NCI-H526 treated with DMSO at 0.1 percent for 48 hours (cell line): ENCODE measurements around the gene TRAPPC4.
"Not testable (repeated sequence)": the region's sequence is repeated elsewhere in the genome, so short reads cannot be mapped to it uniquely, and the experiment has no call there.

Experiments used
- DNase-seq: peaks from one replicate; lab custom pipeline; 2025; lab: John Stamatoyannopoulos, UW

TRAPPC4 gene, protein sequence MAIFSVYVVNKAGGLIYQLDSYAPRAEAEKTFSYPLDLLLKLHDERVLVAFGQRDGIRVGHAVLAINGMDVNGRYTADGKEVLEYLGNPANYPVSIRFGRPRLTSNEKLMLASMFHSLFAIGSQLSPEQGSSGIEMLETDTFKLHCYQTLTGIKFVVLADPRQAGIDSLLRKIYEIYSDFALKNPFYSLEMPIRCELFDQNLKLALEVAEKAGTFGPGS

DNA sequence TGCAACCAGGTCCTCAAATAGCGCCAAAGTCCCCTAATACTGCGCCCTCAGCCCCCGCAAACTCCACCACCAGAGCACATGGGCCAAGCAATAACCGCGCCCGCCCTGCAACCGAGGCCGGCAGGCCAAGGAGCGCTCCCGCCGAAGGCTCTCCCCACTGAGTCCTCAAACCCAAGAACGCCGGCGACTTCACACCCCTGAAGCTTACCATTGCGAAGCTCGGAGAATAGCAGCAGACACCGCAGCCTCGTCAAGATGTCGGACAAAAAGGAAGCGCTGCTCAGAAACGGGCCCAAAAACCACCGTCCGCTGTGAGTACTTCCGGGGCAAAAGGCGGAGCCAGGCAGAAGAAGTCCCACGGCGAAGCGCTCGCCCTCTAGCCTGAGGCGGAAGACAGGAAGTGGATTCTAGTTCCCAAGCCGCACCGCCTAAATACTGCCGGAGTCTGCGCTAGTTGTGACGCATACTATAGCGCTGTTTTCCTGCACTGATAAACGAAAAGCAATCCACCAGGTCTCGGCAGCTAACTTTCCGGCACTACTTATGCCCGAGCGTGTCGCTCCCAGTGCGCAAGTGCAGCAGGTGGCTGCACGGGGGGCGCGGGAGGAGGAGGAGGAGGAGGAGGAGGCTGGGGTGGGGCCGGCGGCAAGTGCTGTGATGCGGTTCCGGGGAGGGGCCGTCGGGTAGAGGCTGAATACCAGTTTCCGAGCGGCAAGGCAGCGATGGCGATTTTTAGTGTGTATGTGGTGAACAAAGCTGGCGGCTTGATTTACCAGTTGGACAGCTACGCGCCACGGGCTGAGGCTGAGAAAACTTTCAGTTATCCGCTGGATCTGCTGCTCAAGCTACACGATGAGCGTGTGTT, at the start of gene TRAPPC4, which contains the start of gene RPS25:
TSS of gene TRAPPC4 (plus strand) at position 693 of the 865 bp plus-strand sequence. CDS start at position 723, 30 bp downstream.
TSS of gene RPS25 (minus strand) at position 270 of the 865 bp plus-strand sequence. CDS start at position 211, 59 bp downstream.
- peak; percentile 100 for DNase-seq

DNA sequence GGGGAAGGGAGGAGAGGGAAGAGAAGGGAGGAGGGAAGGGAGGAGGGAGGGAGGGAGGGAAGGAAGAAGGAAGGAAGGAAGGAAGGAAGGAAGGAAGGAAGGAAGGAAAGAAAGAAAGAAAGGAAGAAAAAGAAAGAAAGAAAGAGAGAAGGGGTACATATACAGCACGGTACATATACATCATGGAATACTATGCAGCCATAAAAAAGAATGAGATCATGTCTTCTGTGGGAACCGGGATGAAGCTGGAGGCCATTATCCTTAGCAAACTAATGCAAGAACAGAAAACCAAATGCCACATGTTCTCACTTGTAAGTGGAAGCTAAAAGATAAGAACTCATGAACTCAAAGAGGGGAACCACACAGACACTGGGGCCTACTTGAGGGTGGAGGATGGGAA, 49.1 kb upstream of the TRAPPC4 start:
- not testable (repeated sequence) for DNase-seq

DNA sequence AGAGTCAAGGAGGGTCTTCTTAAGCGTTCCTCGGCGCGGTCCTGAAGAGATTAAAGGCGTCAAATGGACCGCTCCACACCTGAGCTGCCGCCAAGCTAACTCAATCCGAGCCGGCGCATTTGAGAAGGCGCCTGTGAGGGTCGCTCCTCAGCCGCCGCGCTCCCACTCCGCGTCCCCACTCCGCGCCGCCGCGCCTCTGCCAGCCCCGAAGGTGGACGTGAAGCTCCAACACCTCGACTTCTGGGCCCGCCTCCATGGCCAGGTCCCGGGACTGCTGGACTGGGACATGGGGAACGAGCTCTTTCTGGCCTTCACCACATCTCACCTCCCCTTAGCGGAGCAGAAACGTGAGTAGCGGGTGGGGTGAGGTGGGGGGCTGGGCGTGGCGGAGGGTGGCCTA, 46.9 kb upstream of the TRAPPC4 start, which contains the start of gene FOXR1:
TSS of gene FOXR1 (plus strand) at position 116 of the 400 bp plus-strand sequence. CDS start at position 287, 171 bp downstream.
- no peak for DNase-seq

DNA sequence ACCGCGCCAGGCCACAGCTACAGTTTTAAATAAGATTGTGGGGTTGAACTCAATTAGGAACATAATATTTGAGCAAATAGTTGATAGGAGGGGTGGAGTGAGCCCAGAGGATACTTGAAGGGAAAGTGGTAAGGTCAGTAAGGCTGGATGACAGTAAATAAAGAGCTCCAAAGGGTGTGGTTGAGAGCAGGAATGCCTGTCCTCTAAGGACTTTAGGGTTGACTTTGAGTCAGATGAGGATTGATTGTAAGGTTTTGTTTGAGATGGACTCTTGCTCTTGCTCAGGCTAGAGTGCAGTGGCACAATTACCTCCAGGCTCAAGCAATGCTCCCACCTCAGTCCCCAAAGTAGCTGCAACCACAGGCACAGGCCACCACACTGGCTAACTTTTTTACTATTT, 44.6 kb upstream of the TRAPPC4 start:
- DNase-seq: no peak

DNA sequence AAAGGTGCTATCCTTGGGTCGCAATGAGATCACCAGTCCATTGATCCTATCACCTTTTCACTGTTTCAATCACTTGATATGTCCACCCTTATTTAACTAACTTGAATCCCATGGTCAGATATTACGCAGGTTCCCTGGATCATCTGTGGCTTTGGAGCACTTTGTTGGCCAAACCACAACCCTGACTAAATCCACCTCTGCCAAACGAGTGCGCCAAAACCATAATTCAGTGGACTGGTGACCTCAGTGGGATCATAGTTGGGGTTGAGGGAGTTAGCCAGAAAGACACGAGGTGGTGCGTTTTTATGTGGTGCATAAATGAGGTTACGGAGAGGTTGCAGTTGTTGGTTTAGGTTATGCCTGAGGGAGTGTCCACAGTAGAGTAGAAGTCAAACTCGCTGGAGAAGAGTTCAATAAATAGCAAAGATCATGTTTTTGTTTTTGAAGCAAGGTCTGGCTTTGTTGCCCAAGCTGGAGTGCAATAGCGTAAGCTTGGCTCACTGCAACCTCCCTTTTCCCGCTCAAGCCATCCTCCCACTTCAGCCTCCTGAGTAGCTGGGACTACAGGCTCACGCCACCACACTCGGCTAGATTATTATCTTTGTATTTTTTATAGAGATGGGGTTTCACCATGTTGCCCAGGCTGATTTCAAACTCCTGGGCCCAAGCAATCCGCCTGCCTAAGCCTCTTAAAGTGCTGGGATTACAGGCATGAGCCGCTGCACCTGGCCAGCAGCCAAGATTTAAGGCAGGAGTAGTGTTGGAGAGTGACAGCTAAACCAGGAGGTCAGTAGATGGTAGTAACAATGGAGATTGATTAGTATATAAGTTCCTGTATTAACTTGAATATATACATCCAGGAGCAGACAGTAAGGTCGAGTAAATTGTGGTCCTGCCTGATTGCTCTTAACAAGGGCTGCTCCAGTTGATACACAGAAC, 42.5 kb upstream of the TRAPPC4 start:
- DNase-seq: no peak

DNA sequence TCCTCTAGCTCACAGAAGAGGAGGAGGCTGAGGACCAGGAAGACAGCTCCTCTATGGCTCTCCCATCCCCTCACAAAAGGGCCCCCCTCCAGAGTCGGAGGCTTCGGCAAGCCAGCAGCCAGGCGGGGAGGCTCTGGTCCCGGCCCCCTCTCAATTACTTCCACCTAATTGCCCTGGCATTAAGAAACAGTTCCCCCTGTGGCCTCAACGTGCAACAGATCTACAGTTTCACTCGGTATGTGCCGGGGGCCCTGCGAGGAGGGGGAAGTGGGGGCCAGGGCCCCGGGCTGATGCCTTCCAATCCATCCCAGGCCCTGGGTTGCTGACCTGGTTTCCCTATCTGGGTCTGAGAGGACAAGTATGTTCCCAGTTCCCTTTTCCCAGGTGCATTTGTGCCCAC, 39.1 kb upstream of the TRAPPC4 start:
- no peak for DNase-seq

DNA sequence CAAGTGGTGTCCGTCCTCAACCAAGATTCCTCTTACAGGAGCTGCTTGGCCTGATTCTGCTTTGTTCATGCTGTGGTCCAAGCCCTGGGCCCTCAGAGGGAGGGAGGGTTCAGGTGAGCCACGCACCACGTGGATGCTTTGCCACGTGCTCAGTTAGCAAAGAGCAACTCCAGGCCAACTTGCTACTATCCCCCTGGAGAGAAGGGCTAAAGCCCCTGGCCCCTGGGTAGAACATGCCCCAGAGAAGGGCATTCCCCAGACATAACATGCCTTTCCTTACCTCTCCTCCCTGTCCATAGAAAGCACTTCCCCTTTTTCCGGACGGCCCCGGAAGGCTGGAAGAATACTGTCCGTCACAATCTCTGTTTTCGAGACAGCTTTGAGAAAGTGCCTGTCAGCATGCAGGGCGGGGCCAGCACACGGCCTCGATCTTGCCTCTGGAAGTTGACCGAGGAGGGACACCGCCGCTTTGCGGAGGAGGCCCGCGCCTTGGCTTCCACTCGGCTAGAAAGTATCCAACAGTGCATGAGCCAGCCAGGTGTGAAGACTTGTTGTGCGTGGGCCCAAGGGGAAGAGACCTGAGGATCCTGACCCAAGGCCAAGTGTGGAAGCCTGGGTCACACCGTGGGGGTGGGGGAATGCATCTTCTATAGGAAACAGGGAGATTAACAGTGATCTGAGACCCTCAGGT, 38.2 kb upstream of the TRAPPC4 start:
- DNase-seq: no peak

DNA sequence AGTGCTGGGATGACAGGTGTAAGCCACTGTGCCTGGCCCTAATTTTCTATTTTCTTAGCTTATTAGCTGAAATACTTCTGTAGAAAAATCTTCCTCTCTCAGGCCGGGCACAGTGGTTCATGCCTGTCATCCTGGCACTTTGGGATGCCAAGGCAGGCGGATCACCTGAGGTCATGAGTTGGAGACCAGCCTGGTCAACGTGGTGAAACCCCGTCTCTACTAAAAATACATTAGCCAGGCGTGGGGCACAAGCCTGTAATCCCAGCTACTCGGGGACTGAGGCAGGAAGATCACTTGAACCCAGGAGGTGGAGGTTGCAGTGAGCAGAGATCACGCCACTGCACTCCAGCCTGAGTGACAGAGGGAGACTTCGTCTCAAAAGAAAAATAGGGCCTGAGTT, 34.2 kb upstream of the TRAPPC4 start:
- not testable (repeated sequence) for DNase-seq

DNA sequence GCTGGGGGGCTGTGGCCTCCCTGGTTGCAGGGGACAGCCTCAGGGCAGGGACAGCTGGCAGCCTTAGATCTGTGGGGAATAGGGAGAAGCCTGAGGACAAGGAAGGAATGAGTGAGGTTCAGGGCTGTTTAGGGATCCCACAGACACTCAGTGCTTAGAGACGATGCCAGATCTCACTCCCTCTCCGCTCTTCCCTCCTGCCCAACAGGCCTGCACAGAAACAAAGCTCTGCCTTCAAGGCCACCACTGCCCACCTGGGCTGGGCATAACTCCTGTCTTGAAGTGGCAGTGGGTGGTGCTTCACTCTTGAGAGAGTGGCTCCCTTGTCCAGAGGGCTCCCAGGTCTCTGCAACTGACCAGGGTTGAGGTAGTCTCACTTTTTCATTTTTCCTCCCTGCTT, 33.7 kb upstream of the TRAPPC4 start:
- DNase-seq: no peak

DNA sequence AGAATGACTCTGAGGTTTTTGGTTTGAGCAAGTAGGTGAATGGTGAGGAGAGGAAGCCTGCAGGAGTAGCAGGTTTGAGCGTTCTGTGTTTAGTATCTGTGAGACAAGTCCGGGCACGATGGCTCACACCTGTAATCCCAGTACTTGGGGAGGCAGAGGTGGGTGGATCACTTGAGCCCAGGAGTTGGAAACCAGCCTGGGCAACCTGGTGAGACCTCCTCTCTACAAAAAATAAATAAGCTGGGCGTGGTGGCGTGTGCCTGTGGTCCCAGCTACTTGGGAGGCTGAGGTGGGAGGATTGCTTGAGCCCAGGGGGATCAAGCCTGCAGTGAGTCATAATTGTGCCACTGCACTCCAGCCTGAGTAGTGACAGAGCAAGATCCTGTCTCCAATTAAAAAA, 30.3 kb upstream of the TRAPPC4 start:
- peak; percentile 73 for DNase-seq

DNA sequence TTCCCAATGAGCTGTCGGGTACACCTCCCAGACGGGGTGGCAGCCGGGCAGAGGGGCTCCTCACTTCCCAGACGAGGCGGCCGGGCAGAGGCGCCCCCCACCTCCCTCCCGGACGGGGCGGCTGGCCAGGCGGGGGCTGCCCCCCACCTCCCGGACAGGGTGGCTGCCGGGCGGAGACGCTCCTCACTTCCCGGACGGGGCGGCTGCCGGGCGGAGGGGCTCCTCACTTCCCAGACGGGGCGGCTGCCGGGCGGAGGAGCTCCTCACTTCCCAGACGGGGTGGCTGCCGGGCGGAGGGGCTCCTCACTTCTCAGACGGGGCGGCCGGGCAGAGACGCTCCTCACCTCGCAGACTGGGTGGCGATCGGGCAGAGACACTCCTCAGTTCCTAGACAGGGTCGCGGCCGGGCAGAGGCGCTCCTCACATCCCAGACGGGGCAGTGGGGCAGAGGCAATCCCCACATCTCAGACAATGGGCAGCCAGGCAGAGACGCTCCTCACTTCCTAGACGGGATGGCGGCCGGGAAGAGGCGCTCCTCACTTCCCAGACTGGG, 27.0 kb upstream of the TRAPPC4 start:
- not testable (repeated sequence) for DNase-seq

DNA sequence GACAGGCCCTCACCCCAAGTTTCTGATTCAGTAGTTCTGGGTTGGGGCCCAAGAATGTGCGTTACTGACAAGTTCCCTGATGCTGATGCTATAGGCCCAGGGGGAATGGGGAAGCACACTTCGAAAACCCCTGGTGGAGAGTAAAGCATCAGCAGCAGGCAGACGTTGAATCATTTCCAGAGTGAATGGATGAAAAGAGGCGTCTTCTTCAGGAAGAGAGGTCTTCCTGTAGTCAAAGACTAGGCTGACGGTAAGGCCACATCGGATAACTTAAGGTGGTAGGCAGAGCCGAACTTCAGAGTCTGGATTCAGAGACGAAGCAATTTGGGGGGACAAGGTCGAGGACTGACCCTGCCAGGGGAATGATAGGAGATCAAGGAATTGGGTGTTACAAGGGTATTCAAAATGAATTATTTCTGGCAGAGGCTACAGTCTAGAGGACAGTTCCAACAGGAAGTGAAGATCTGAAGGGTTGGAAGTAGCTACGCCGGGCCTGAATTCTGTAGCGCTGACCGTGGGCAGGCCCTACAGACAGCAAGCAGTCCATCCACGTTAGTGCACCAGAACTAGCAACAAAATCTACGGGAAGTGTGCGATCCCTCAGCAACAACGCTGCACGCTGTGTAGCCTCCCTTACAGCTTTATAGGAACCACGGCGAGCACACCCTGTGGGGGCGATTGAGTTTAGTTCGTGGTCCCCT, 21.5 kb upstream of the TRAPPC4 start:
- no peak for DNase-seq

DNA sequence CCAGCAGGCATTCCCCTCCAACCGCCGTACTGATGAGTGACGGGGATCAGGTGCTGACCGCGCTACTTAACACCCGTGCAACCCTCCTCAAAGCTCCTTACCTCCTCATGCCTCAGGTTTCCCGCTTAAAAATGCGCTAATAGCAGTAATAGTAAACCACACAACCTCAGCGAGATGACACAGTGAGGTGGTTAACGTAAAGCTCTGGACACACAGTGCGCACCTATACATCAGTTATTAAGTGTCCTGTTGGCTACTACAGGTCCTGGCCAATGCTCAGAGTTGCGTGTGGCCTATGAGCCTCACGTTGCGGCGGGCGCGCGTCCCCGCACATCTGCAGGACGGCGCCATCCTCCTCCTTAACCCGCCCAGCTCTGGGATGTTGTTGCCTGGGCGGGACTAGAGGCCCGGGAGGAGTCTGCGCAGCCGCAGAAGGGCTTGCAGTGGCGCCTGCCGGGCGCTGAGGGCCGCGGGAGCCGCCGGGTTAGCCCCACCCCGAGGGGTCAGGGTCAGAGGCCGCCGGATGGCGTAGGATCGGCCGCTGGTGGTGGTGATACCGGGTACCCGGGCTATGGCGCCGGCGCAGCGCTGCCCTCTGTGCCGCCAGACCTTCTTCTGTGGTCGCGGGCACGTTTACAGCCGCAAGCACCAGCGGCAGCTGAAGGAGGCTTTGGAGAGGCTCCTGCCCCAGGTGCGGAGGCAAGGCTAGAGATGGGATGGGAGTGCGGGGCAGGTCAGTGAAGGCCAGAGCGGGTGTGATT, 20.8 kb upstream of the TRAPPC4 start, which contains the start of gene CENATAC:
TSS of gene CENATAC (plus strand) at position 512 of the 761 bp plus-strand sequence. CDS start at position 572, 60 bp downstream.
- DNase-seq: peak; percentile 98

DNA sequence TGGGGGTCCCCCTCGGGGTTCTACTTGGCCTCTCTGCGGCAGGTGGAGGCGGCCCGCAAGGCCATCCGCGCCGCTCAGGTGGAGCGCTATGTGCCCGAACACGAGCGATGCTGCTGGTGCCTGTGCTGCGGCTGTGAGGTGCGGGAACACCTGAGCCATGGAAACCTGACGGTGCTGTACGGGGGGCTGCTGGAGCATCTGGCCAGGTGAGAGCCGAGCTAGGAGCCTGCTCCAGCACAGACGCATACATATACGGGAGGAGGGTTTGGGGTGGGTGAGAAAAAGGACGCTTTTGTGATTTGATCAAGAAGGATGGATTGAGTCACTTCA, 20.2 kb upstream of the TRAPPC4 start:
- peak; percentile 66 for DNase-seq

DNA sequence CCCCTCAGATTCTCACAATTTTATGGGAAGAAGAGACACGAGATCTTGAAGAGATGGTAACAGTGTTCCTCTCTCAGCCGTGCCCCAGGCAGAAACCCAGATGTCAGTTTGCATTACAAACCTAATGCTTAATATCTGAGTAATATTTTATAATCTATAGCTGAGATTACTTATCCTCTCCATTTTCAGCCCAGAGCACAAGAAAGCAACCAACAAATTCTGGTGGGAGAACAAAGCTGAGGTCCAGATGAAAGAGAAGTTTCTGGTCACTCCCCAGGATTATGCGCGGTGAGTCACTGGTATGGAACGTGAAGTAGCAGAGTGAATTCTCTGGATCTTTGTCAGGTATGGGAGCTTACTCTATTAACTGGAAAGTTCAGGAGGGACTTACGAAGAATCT, 19.7 kb upstream of the TRAPPC4 start:
- DNase-seq: no peak

DNA sequence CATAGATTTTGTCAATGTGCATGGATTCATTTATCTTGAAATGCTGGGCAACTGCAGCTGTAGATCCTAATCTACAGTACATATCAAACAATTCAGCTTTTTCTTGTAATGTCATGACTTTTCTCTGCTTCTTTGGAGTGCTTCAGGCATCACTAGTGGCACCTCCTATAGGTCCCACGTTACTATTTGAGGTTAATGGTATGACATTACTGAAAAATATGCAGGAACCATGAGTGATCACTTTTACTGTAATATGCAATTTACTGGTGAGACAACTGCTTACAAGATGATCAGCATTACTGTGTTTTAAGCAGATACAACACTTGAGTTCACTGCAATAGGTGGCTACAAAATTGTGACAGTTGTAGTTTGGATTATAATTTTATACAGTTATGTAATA, 17.7 kb upstream of the TRAPPC4 start:
- DNase-seq: no peak

DNA sequence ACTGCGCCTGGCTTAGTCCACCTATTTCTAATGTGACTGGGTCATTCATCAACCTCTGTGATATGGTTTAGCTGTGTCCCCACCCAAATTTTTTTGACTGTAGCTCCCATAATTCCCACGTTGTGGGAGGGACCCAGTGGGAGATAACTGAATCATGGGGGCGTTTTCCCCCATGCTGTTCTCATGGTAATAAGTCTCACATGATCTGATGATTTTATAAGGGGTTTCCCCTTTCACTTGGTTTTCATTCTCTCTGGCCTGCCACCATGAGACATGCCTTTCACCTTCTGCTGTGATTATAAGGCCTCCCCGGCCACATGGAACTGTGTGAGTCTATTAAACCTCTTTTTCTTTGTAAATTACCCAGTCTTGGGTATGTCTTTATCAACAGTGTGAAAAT, 11.9 kb upstream of the TRAPPC4 start:
- no peak for DNase-seq

DNA sequence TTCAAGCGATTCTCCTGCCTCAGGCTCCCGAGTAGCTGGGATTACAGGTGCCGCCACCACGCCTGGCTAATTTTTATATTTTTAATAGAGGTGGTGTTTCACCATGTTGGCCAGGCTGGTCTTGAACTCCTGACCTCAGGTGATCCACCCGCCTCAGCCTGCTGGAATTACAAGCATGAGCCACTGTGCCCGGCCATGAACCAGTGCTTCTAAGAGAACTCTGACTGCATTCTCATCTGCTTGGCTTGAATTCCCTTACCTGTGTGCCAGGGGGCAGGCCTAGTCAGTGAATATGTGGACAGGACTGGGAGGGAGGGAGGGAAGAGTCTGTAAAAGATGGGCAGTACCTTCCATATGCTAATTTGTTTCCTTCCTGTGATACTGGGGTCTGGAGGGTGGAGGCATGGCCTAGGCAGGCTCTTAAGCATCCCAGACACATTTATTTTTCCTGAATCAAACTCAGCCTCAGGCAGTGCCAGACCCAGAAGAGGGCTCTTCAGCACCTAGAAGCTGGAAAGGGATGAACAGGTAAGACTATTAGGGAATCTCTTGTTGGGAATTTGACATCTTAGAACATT, 7.0 kb upstream of the TRAPPC4 start:
- no peak for DNase-seq

DNA sequence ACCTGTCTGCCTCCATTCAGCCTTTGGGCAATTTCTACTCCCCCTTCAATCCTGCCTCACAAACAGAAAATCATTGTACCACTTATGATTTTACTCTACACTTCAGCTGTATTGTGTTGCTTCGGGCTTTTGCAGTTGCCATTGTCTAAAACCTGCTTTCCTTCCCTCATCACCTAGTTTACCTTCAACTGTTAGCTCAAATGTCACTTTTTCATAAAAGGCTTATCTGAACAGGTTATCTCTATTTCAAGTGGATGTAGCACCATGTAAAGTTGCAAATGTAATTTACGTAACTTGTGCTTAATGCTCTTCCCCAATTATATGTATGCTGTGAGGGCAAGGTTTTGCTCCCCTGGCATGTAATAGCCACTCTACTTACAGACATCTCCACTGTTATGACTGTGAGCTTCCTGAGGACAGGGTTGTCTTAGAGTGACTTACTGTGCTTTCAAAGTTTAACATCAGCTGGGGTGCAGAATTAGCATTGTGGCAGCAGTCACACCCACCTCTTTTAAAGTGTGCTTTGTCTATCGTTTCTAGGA, 5.9 kb upstream of the TRAPPC4 start:
- DNase-seq: no peak
